ENCODE results near the gene TPSB2.
"Not testable (repeated sequence)": the region's sequence is repeated elsewhere in the genome, so short reads cannot be mapped to it uniquely, and the experiment has no call there.

Gene TPSB2

DNA sequence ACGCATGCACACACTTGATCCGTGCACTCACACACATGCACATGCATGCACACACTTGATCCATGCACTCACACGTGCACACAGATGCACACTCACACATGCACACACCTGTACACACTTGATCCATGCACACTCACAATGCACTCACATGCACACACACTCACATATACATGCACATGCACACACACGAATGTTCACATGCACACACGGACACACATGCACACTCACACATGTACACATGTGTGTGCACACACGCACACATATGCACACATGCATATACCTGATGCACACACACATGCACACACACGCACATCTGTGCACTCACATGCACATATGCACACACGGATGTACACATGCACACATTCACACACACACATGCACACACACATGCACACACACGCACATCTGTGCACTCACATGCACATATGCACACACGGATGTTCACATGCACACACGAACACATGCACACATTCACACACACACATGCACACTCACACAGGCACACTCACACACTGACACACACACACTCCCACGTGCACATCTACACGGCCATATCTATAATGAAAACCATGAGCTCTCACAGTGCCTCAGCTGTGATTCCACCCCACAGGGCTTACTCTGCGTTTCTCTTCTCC, 18.0 kb upstream of the TPSB2 start:
- H2AFZ ChIP-seq (ENCODE audit: low read depth, low read length); H3K9ac ChIP-seq (ENCODE audit: low read depth, low read length); H3K27ac ChIP-seq (ENCODE audit: low read length); H4K20me1 ChIP-seq (ENCODE audit: insufficient read depth, low read length); H3K4me1 ChIP-seq (ENCODE audit: insufficient read depth, low read length); H3K79me2 ChIP-seq (ENCODE audit: insufficient read depth, low read length); DNase-seq; H3K4me3 ChIP-seq (ENCODE audit: low read depth in 1 of 2, low read length in 2 of 2); H3K27me3 ChIP-seq (ENCODE audit: insufficient read depth, low read length, poor library complexity); H3K4me2 ChIP-seq (ENCODE audit: insufficient read depth, low read length); H3K36me3 ChIP-seq (ENCODE audit: insufficient read depth, low read length); ATAC-seq (ENCODE audit: insufficient read depth, low read depth); H3K9me3 ChIP-seq (ENCODE audit: insufficient read depth, low read length, severe bottlenecking): not testable (repeated sequence)

DNA sequence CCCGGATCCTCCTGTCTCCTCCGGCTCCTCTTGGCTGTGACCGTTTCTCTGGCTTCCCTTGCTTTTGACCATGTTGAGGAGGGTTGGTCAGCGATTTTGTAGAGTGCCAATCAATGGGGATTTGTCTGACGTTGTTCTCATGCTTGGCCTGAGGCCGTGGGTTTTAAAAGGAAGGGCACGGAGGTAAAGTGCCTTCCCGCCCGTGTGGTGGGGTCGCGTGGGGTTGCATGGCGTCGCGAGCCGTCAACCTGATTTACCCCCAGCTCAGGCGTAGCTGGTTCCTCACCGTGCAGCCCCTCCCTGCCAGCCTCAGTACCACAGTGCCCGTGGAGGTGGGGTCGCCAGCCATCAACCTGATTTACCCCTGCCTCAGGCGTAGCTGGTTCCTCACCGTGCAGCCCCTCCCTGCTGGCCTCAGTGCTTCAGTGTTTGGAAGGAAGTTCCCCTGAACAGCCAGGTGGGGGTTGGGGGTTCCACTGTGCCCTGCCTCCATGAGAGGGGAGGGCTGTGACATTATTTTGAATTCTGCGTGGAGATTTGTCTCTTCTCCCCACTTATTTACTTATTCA, 15.6 kb upstream of the TPSB2 start:
- ATAC-seq (ENCODE audit: insufficient read depth, low read depth): no peak
- H3K27ac ChIP-seq (ENCODE audit: low read length): no peak overlapping the region

DNA sequence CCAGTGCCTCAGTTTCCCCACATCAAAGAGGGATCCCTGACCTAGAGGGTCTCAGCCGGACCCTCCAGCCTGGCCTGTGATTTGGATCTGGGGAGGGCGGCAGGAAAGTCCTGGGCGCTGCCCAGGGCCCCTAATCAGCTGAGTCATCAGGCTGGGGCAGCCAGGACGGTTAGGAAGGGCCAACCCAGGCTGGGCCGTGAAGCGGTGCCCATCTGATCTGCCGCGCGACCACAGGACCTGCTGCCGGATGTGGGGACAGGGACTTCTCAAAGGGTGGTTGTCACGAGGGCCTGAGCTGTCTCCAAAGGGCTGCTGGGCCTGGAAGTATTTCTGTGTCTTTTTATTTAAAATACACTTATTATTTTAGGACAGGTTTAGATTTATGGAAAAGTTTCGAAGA, 14.9 kb upstream of the TPSB2 start:
- no peak overlapping the region for H3K4me2 ChIP-seq (ENCODE audit: insufficient read depth, low read length)
- H3K9ac ChIP-seq (ENCODE audit: low read depth, low read length): no peak overlapping the region

More for the DNA sequence above, 15.6 kb upstream of the TPSB2 start:
- Histone ChIP-seq H4K20me1 (ENCODE audit: insufficient read depth, low read length) (no peaks in the 10 kb centered on the region), H2AFZ (ENCODE audit: low read depth, low read length) (no peak overlapping the region), H3K4me2 (ENCODE audit: insufficient read depth, low read length) (no peak overlapping the region), H3K4me1 (ENCODE audit: insufficient read depth, low read length) (no peaks in the 10 kb centered on the region), H3K79me2 (ENCODE audit: insufficient read depth, low read length) (no peaks in the 10 kb centered on the region), H3K9me3 (ENCODE audit: insufficient read depth, low read length, severe bottlenecking) (no peaks in the 10 kb centered on the region), H3K4me3 (ENCODE audit: low read depth in 1 of 2, low read length in 2 of 2) (no peak overlapping the region), H3K9ac (ENCODE audit: low read depth, low read length) (no peak overlapping the region), H3K27me3 (ENCODE audit: insufficient read depth, low read length, poor library complexity) (no peaks in the 10 kb centered on the region), H3K36me3 (ENCODE audit: insufficient read depth, low read length) (no peaks in the 10 kb centered on the region)
- TF ChIP-seq, protein P1, sequence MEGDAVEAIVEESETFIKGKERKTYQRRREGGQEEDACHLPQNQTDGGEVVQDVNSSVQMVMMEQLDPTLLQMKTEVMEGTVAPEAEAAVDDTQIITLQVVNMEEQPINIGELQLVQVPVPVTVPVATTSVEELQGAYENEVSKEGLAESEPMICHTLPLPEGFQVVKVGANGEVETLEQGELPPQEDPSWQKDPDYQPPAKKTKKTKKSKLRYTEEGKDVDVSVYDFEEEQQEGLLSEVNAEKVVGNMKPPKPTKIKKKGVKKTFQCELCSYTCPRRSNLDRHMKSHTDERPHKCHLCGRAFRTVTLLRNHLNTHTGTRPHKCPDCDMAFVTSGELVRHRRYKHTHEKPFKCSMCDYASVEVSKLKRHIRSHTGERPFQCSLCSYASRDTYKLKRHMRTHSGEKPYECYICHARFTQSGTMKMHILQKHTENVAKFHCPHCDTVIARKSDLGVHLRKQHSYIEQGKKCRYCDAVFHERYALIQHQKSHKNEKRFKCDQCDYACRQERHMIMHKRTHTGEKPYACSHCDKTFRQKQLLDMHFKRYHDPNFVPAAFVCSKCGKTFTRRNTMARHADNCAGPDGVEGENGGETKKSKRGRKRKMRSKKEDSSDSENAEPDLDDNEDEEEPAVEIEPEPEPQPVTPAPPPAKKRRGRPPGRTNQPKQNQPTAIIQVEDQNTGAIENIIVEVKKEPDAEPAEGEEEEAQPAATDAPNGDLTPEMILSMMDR (IDR thresholded peaks at IDR 0.05; ENCODE audit: borderline replicate concordance, extremely low read depth, low read length, poor library complexity, severe bottlenecking): no peak
- TF ChIP-seq EZH2 (IDR thresholded peaks at IDR 0.05; ENCODE audit: borderline replicate concordance, low read depth, low read length, severe bottlenecking): no peak
- DNase-seq: no peak

DNA sequence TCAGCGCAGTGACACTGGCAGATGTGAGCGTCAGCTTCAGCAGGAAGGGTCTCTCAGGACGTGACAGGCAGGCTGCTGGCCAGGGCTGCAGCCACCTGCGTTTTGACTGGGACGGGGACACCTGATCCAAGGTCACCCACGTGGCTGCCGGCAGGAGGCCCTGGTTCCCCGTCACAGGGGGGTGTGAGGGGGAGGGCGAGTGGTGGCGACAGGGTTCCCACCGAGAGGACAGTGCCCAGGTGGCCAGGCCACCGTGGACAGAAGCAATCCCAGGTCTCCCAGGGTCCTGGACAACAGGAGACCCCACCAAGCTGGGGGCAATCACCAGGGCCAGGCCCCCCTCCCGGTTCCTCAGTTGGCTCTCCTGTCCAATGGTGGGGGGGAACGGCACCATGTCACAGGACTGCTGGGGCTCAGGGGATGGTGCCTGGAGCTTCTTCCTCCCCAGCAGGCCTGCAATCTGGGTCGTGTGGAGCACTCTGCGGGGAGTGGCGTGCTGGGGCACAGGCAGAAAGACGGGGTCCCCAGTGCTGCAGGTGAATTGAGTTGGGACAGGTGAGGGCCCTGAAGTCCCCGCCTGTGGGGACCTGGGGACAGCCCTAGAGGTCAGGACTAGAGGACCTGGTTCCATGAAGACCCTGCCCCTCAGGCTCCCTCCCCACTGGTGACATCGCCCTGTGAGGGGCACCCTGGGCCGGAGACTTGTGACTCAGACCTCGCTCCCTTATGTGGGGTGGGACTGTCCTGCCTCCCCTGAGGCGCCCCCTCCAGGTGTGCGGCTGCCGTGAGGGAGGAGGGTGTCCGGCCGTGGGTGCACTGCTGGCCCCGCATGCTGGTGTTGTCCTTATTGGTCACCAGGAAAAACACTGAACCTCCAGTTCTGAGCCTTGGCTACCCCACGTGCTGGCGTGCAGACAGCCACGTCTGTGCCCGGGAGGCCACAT, 14.2 kb upstream of the TPSB2 start:
- not testable (repeated sequence) for H3K27ac ChIP-seq (ENCODE audit: low read length); H3K4me3 ChIP-seq (ENCODE audit: low read depth in 1 of 2, low read length in 2 of 2); H3K4me2 ChIP-seq (ENCODE audit: insufficient read depth, low read length); H3K9ac ChIP-seq (ENCODE audit: low read depth, low read length); H3K79me2 ChIP-seq (ENCODE audit: insufficient read depth, low read length); H3K4me1 ChIP-seq (ENCODE audit: insufficient read depth, low read length); H2AFZ ChIP-seq (ENCODE audit: low read depth, low read length); H3K36me3 ChIP-seq (ENCODE audit: insufficient read depth, low read length); ATAC-seq (ENCODE audit: insufficient read depth, low read depth); H3K9me3 ChIP-seq (ENCODE audit: insufficient read depth, low read length, severe bottlenecking); H4K20me1 ChIP-seq (ENCODE audit: insufficient read depth, low read length); H3K27me3 ChIP-seq (ENCODE audit: insufficient read depth, low read length, poor library complexity); DNase-seq

More for the DNA sequence above, 14.9 kb upstream of the TPSB2 start:
- no peak overlapping the region for H2AFZ ChIP-seq (ENCODE audit: low read depth, low read length)
- TF ChIP-seq, protein P1 (IDR thresholded peaks at IDR 0.05; ENCODE audit: borderline replicate concordance, extremely low read depth, low read length, poor library complexity, severe bottlenecking): no peak
- TF ChIP-seq EZH2 (IDR thresholded peaks at IDR 0.05; ENCODE audit: borderline replicate concordance, low read depth, low read length, severe bottlenecking): no peak
- H3K27ac ChIP-seq (ENCODE audit: low read length): no peak overlapping the region
- H3K9me3 ChIP-seq (ENCODE audit: insufficient read depth, low read length, severe bottlenecking): no peaks in the 10 kb centered on the region
- no peaks in the 10 kb centered on the region for H3K4me1 ChIP-seq (ENCODE audit: insufficient read depth, low read length)
- H3K79me2 ChIP-seq (ENCODE audit: insufficient read depth, low read length): no peaks in the 10 kb centered on the region
- no peaks in the 10 kb centered on the region for H4K20me1 ChIP-seq (ENCODE audit: insufficient read depth, low read length)
- no peak for ATAC-seq (ENCODE audit: insufficient read depth, low read depth)
- no peaks in the 10 kb centered on the region for H3K36me3 ChIP-seq (ENCODE audit: insufficient read depth, low read length)
- DNase-seq: no peak
- no peak overlapping the region for H3K4me3 ChIP-seq (ENCODE audit: low read depth in 1 of 2, low read length in 2 of 2)
- H3K27me3 ChIP-seq (ENCODE audit: insufficient read depth, low read length, poor library complexity): no peaks in the 10 kb centered on the region

DNA sequence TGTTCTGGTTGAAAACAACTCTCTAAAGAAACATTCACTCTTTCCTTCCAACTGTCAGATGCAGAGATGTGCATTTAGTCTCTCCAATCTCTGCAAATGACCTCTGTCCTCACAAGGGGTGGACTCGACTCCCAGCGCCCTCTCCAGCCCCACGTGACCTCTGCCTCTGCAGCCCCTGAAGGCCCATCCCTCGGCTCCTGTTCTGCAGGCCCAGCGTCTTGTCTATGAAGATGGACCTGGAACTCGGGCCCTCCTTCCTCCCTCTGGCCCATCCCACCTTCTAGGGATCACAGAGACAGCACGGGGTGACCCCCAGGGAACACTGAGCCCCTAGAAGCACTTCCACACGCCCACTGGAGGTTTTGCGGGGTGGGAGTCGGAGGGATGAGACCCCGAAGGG, 13.4 kb upstream of the TPSB2 start:
- H4K20me1 ChIP-seq (ENCODE audit: insufficient read depth, low read length); H2AFZ ChIP-seq (ENCODE audit: low read depth, low read length); H3K4me2 ChIP-seq (ENCODE audit: insufficient read depth, low read length); H3K4me1 ChIP-seq (ENCODE audit: insufficient read depth, low read length); H3K79me2 ChIP-seq (ENCODE audit: insufficient read depth, low read length); H3K27me3 ChIP-seq (ENCODE audit: insufficient read depth, low read length, poor library complexity); H3K9me3 ChIP-seq (ENCODE audit: insufficient read depth, low read length, severe bottlenecking); H3K9ac ChIP-seq (ENCODE audit: low read depth, low read length); H3K4me3 ChIP-seq (ENCODE audit: low read depth in 1 of 2, low read length in 2 of 2); DNase-seq; ATAC-seq (ENCODE audit: insufficient read depth, low read depth); H3K27ac ChIP-seq (ENCODE audit: low read length); H3K36me3 ChIP-seq (ENCODE audit: insufficient read depth, low read length): not testable (repeated sequence)

DNA sequence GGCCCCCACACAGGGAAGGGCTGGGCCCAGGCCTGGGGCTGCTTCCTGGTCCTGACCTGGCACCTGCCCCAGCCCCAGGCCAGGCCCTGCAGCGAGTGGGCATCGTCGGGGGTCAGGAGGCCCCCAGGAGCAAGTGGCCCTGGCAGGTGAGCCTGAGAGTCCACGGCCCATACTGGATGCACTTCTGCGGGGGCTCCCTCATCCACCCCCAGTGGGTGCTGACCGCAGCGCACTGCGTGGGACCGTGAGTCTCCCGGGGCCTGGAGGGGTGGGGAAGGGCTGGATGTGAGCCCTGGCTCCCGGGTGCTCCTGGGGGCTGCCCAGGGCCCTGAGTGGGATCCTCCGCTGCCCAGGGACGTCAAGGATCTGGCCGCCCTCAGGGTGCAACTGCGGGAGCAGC, 11.1 kb upstream of the TPSB2 start:
- not testable (repeated sequence) for H3K4me2 ChIP-seq (ENCODE audit: insufficient read depth, low read length); H4K20me1 ChIP-seq (ENCODE audit: insufficient read depth, low read length); H3K79me2 ChIP-seq (ENCODE audit: insufficient read depth, low read length); H3K27me3 ChIP-seq (ENCODE audit: insufficient read depth, low read length, poor library complexity); H3K9ac ChIP-seq (ENCODE audit: low read depth, low read length); DNase-seq; H2AFZ ChIP-seq (ENCODE audit: low read depth, low read length); H3K4me1 ChIP-seq (ENCODE audit: insufficient read depth, low read length); H3K36me3 ChIP-seq (ENCODE audit: insufficient read depth, low read length); H3K27ac ChIP-seq (ENCODE audit: low read length); H3K9me3 ChIP-seq (ENCODE audit: insufficient read depth, low read length, severe bottlenecking); ATAC-seq (ENCODE audit: insufficient read depth, low read depth); H3K4me3 ChIP-seq (ENCODE audit: low read depth in 1 of 2, low read length in 2 of 2)
